DOHH2 (cell line): Measurements from ENCODE around the gene CBR3.

ENCODE experiments used
- H3F3A ChIP-seq: fragments of 200-600 bp; sonication (generic), shearing (Covaris generic); 2 replicates; pipeline ENCODE4 v1.6.0; 2016; ENCODE audit warnings: antibody characterized with exemption, mild to moderate bottlenecking; ENCODE audit not compliant: control insufficient read depth, insufficient read depth
- H3K27ac ChIP-seq: fragments of 200-600 bp; sonication (generic); 2 replicates; pipeline ENCODE4 v1.5.1; 2014; ENCODE audit warnings: low read depth, mild to moderate bottlenecking, low read length, moderate library complexity
- H3K27me3 ChIP-seq: fragments of 200-600 bp; sonication (generic); 2 replicates; pipeline ENCODE4 v1.6.1; 2014; ENCODE audit warnings: mild to moderate bottlenecking, low read length, mixed read lengths; ENCODE audit not compliant: control insufficient read depth
- H3K36me3 ChIP-seq: fragments of 200-600 bp; sonication (generic); 2 replicates; pipeline ENCODE4 v1.6.1; 2014; ENCODE audit warnings: mild to moderate bottlenecking, low read length, moderate library complexity, mixed read lengths; ENCODE audit not compliant: control insufficient read depth
- H3K4me1 ChIP-seq: fragments of 200-600 bp; sonication (generic); 2 replicates; pipeline ENCODE4 v1.6.1; 2014; ENCODE audit warnings: mild to moderate bottlenecking, low read length, mixed read lengths; ENCODE audit not compliant: control insufficient read depth
- H3K4me2 ChIP-seq: fragments of 200-600 bp; sonication (generic); 2 replicates; pipeline ENCODE4 v1.6.0; 2014; ENCODE audit warnings: mild to moderate bottlenecking, low read length, moderate library complexity
- H3K4me3 ChIP-seq: fragments of 200-600 bp; sonication (generic); 2 replicates; pipeline ENCODE4 v1.5.1; 2014; ENCODE audit warnings: mild to moderate bottlenecking, low read length, mixed read lengths
- H3K79me2 ChIP-seq: fragments of 200-600 bp; sonication (generic); 2 replicates; pipeline ENCODE4 v1.6.1; 2014; ENCODE audit warnings: mild to moderate bottlenecking, low read length, mixed read lengths; ENCODE audit not compliant: control insufficient read depth
- H3K9me2 ChIP-seq: fragments of 200-600 bp; sonication (generic); replicated peaks from 2 replicates; pipeline ENCODE4 v1.6.1; 2014; ENCODE audit warnings: mild to moderate bottlenecking, low read length, mixed read lengths; ENCODE audit not compliant: control insufficient read depth
- H3K9me3 ChIP-seq: fragments of 200-600 bp; sonication (generic); 2 replicates; pipeline ENCODE4 v1.6.1; 2014; ENCODE audit warnings: antibody characterized with exemption, low read length, mixed read lengths; ENCODE audit not compliant: control insufficient read depth, insufficient read depth
- H4K20me1 ChIP-seq: fragments of 200-600 bp; sonication (generic); 2 replicates; pipeline ENCODE4 v1.6.0; 2014; ENCODE audit warnings: low read depth, mild to moderate bottlenecking, antibody characterized with exemption, low read length, moderate library complexity; ENCODE audit not compliant: control insufficient read depth, insufficient read depth
- EZH2phosphoT487 ChIP-seq: fragments of 200-600 bp; sonication (generic); IDR thresholded peaks from 2 replicates; pipeline ENCODE4 v1.6.1; 2017; ENCODE audit warnings: borderline replicate concordance, mild to moderate bottlenecking, antibody characterized with exemption, low read length, moderate library complexity, mixed read lengths
- TF ChIP-seq, protein P1 (sequence below): fragments of 200-600 bp; sonication (generic); IDR thresholded peaks from one replicate; pipeline ENCODE4 v1.5.1; 2014; ENCODE audit warnings: antibody characterized with exemption, mild to moderate bottlenecking, low read depth, low read length; ENCODE audit not compliant: poor library complexity, severe bottlenecking

CBR3 gene

DNA sequence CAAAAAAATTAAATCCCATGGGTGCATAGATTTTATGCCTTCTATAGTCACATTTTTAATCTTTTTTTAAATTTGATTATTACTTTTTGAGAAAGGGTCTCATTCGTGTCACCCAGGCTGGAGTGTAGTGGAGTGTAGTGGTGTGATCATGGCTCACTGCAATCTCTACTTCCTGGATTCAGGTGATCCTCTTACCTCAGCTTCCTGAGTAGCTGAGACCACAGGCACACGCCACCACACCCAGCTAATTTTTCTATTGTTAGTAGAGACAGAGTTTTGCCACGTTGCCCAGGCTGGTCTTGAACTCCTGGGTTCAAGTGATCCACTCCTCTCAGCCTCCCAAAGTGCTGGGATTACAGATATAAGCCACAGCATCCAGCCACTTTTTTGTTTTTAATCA, 10.4 kb downstream of the CBR3 start:
- H3K36me3 ChIP-seq, result no peaks in the 10 kb centered on the region
- H3K9me2 ChIP-seq, result no peaks in the 10 kb centered on the region
- H3K79me2 ChIP-seq, result no peaks in the 10 kb centered on the region
- no peaks in the 10 kb centered on the region for H4K20me1 ChIP-seq
- H3K9me3 ChIP-seq, result no peaks in the 10 kb centered on the region
- peaks cover 18% of the 10 kb centered on the region for H3K4me1 ChIP-seq
- H3K4me3 ChIP-seq, result no peak overlapping the region
- TF ChIP-seq, protein P1, sequence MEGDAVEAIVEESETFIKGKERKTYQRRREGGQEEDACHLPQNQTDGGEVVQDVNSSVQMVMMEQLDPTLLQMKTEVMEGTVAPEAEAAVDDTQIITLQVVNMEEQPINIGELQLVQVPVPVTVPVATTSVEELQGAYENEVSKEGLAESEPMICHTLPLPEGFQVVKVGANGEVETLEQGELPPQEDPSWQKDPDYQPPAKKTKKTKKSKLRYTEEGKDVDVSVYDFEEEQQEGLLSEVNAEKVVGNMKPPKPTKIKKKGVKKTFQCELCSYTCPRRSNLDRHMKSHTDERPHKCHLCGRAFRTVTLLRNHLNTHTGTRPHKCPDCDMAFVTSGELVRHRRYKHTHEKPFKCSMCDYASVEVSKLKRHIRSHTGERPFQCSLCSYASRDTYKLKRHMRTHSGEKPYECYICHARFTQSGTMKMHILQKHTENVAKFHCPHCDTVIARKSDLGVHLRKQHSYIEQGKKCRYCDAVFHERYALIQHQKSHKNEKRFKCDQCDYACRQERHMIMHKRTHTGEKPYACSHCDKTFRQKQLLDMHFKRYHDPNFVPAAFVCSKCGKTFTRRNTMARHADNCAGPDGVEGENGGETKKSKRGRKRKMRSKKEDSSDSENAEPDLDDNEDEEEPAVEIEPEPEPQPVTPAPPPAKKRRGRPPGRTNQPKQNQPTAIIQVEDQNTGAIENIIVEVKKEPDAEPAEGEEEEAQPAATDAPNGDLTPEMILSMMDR, result no peak
- TF ChIP-seq EZH2phosphoT487, result no peak
- no peak overlapping the region for H3K27ac ChIP-seq
- H3K27me3 ChIP-seq, result no peaks in the 10 kb centered on the region
- H3F3A ChIP-seq, result no peaks in the 10 kb centered on the region
- H3K4me2 ChIP-seq, result no peak overlapping the region

DNA sequence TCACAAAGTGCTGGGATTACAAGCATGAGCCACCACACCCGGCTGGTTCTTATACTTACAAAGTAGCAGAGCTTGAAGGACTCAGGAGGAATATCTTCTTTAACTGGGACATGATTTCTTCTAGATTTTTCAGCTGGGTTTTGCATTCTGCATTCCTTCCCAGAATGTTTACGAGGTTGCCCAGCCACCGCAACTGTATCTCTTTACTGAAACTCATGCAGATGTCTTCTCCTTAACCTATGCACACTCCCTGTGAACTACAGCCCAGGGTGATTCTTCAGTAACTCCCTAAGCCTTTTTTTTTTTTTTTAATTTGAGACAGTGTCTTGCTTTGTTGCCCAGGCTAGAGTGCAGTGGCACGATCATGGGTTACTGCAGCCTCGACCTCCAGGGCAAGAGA, 13.0 kb downstream of the CBR3 start:
- no peak overlapping the region for H3K4me2 ChIP-seq
- no peaks in the 10 kb centered on the region for H3K79me2 ChIP-seq
- peaks cover 22% of the 10 kb centered on the region for H3K4me1 ChIP-seq
- H4K20me1 ChIP-seq, result no peaks in the 10 kb centered on the region
- TF ChIP-seq, protein P1, result no peak
- no peak for TF ChIP-seq EZH2phosphoT487
- no peaks in the 10 kb centered on the region for H3K27me3 ChIP-seq
- no peak overlapping the region for H3K4me3 ChIP-seq
- no peak overlapping the region for H3K27ac ChIP-seq
- H3K9me2 ChIP-seq, result no peaks in the 10 kb centered on the region
- H3K9me3 ChIP-seq, result no peaks in the 10 kb centered on the region
- H3K36me3 ChIP-seq, result no peaks in the 10 kb centered on the region
- H3F3A ChIP-seq, result no peaks in the 10 kb centered on the region

DNA sequence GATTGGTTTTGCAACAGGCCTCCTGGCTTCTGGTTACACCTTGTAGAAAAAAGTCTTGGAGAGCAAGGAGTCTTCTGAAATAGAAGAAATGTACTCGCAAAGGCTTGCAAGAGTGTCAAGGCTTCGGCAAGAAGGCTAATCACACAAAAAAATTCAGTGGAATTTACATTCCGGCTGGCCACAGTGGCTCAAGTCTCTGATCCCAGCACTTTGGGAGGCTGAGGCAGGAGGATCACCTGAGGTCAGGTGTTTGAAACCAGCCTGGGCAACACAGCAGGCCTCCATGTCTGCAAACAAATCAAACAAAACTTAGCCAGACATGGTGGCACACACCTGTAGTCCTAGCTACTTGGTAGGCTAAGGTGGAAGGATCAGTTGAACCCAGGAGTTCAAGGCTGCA, 14.0 kb downstream of the CBR3 start:
- Histone ChIP-seq H3K4me2 (no peak overlapping the region), H3K4me3 (no peak overlapping the region), H3F3A (no peaks in the 10 kb centered on the region), H3K9me3 (no peaks in the 10 kb centered on the region), H3K27me3 (no peaks in the 10 kb centered on the region), H3K4me1 (peaks cover 26% of the 10 kb centered on the region), H3K36me3 (no peaks in the 10 kb centered on the region), H3K79me2 (no peaks in the 10 kb centered on the region), H4K20me1 (no peaks in the 10 kb centered on the region), H3K27ac (no peak overlapping the region), H3K9me2 (no peaks in the 10 kb centered on the region)
- TF ChIP-seq, protein P1, result no peak
- no peak for TF ChIP-seq EZH2phosphoT487
